Measurements from ENCODE around the gene PDILT.
"Not testable (repeated sequence)": the region's sequence is repeated elsewhere in the genome, so short reads cannot be mapped to it uniquely, and the experiment has no call there.

The PDILT gene, protein sequence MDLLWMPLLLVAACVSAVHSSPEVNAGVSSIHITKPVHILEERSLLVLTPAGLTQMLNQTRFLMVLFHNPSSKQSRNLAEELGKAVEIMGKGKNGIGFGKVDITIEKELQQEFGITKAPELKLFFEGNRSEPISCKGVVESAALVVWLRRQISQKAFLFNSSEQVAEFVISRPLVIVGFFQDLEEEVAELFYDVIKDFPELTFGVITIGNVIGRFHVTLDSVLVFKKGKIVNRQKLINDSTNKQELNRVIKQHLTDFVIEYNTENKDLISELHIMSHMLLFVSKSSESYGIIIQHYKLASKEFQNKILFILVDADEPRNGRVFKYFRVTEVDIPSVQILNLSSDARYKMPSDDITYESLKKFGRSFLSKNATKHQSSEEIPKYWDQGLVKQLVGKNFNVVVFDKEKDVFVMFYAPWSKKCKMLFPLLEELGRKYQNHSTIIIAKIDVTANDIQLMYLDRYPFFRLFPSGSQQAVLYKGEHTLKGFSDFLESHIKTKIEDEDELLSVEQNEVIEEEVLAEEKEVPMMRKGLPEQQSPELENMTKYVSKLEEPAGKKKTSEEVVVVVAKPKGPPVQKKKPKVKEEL

DNA sequence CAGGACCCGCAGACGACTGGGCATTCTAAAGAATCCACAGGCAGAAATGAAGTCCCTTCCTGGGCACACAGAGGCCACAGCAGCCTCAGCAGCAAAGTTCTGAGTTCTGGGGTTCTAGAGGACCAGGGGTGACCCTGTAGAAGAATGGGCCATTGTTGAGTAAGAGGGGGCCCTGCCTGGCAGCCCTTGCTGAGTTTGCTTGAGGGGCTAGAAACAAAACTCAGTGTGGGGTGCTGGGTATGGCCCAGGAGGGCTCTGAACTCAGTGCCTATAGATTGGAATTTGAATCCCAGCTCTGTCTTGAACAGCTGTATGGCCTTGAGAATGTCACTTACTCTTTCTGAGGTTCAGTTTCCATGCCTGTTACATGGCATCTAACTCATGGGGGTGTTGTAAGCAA is at the start of gene PDILT:
TSS of gene PDILT (minus strand) at position 101 of the 400 bp plus-strand sequence. CDS start 5,437 bp downstream, outside the sequence.
- no peak for DNase-seq (ENCODE audit: low read depth, low spot score)

GRCh38 chr16:20453633-20454032 is 49.1 kb upstream of the PDILT start:
- not testable (repeated sequence) for DNase-seq (ENCODE audit: low read depth, low spot score)

- not testable (repeated sequence) for DNase-seq (ENCODE audit: low read depth, low spot score)
Measured at GRCh38 chr16:20451364-20451763, 46.8 kb upstream of the PDILT start, which contains the start of gene ACSM2A. ACSM2A (plus strand) TSS chr16:20451521; CDS start chr16:20460115, 8,594 bp downstream.

DNA sequence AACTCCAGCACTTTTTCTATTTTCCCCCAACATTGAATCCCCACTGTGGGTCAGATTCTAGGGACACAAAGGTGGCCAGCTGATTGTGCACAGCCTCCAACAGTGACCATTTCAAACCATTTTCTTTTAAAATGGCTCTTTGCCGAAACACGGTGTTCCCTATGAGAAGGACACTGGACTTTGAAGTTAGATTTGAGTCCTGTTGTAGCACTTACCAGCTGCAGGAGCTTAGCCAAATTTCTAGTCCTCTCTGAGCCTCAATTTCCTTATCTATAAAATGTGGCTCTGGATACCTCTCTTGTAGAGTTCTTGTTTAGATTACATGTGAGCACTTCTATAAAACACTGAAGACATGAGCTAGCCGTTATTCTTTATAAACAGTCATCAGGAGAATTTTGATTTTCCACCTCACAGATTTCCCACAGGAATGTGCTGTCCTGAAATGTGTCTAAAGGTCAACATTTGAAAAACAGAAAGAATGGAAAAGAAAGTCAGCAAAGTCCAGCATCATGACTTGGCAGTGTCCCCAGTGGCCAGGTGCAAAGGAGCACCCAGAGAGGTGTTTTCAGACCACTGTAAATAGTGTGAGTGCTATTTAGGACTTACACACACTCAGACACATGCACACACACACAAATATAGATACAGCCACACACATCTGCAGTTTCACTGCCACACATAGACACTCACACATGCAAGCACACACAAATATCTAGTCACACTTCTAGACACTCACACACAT is 42.3 kb upstream of the PDILT start:
- DNase-seq (ENCODE audit: low read depth, low spot score): not testable (repeated sequence)

GRCh38 chr16:20441859-20442258 is 37.3 kb upstream of the PDILT start:
- DNase-seq (ENCODE audit: low read depth, low spot score): not testable (repeated sequence)

DNA sequence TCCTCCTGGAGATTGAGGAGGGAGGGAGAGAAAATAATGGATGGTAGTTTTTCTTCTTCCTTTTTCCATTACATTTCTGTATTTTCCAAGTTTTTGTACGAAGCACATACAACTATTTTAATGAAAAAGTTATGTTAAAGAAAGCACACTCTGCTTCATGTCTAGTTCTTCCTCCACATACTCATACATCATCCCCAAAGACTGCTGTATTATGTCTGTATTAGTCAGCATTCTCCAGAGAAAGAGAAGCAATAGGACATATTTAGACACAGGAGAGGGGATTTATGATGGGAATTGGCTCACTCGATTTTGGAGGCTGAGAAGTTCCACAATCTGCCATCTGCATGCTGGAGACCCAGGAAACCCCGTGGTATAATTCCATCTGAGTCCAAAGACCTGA is 36.7 kb upstream of the PDILT start:
- no peak for DNase-seq (ENCODE audit: low read depth, low spot score)

GRCh38 chr16:20440731-20441130 is 36.2 kb upstream of the PDILT start:
- not testable (repeated sequence) for DNase-seq (ENCODE audit: low read depth, low spot score)

- DNase-seq (ENCODE audit: low read depth, low spot score): not testable (repeated sequence)
Measured at GRCh38 chr16:20439820-20440231, 35.3 kb upstream of the PDILT start.

- not testable (repeated sequence) for DNase-seq (ENCODE audit: low read depth, low spot score)
Measured at GRCh38 chr16:20438950-20439349, 34.4 kb upstream of the PDILT start.

DNA sequence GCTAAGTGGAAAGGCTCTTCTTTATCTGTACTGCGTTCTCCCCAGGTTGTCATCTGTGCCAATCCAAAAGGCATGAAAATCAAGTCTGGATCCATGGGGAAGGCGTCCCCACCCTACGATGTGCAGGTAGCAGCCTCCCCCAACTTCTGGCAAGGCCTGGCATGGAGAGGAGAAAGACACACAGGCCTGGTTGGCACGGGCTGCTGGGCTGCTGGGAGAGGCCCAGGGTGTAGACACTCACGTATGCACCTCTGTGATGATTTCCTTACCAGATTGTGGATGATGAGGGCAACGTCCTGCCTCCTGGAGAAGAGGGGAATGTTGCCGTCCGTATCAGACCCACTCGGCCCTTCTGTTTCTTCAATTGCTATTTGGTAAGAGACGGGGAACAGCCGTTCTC is 26.4 kb upstream of the PDILT start:
- no peak for DNase-seq (ENCODE audit: low read depth, low spot score)

GRCh38 chr16:20430480-20430879 is 25.9 kb upstream of the PDILT start:
- not testable (repeated sequence) for DNase-seq (ENCODE audit: low read depth, low spot score)

- DNase-seq (ENCODE audit: low read depth, low spot score): not testable (repeated sequence)
Measured at GRCh38 chr16:20429499-20429898, 25.0 kb upstream of the PDILT start.

- not testable (repeated sequence) for DNase-seq (ENCODE audit: low read depth, low spot score)
Measured at GRCh38 chr16:20427401-20427797, 22.9 kb upstream of the PDILT start.

- DNase-seq (ENCODE audit: low read depth, low spot score): no peak
Measured at GRCh38 chr16:20424129-20424866, 19.8 kb upstream of the PDILT start.

DNA sequence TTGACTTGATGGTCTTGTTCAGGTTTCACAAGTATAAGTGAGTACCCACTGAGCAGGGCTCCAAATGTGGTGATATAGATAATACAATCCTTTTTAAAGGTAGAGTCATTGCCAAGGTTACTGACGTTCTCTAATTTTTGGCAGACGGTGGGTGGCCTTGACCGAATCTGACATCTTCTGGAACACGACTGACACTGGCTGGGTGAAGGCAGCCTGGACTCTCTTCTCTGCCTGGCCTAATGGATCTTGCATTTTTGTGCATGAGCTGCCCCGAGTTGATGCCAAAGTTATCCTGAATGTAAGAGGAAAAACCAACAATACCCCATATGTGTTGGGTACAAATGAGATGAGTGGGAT is 19.2 kb upstream of the PDILT start:
- DNase-seq (ENCODE audit: low read depth, low spot score): not testable (repeated sequence)

GRCh38 chr16:20421748-20422147 is 17.2 kb upstream of the PDILT start:
- not testable (repeated sequence) for DNase-seq (ENCODE audit: low read depth, low spot score)

- not testable (repeated sequence) for DNase-seq (ENCODE audit: low read depth, low spot score)
Measured at GRCh38 chr16:20419093-20419492, 14.6 kb upstream of the PDILT start.

DNA sequence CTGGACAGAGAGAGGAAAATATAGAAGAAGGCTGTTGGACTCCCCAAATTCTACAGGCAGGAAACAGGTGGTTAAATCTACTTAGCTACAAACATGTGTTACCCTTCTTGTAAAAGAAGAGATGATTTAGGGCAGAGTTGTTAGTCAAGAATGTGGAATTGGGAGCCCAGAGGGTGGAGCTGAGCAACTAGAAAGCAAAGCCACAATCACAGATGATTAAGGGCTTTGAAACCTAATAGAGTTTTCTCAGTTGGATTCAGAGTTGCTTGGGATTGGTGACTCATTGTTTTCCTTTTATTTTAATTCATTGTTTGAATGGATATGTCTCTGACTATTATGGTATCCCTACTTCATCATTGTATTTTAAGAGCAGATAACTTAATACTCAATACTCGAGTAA is 11.0 kb upstream of the PDILT start:
- DNase-seq (ENCODE audit: low read depth, low spot score): no peak

DNA sequence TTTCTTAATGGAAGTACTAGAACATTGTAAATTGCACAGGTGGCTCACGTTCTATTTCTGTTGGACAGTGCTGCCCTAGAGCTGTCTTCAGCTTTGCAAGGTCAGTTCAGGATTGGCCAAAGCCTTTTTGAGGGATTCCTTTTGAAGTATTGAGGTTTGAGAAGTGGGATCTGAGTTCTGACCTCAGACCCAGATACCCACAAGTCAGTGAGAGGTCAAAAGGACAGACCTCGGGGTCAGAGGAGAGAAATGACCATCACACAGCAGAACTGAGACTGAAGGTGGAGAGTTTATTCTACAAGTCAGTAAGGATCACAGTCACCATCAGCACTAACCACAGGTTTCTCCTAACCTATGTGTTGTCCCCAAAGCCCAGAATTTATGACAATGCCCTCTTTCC is 6.5 kb upstream of the PDILT start:
- DNase-seq (ENCODE audit: low read depth, low spot score): no peak

GRCh38 chr16:20410121-20410723 is 5.7 kb upstream of the PDILT start:
- no peak for DNase-seq (ENCODE audit: low read depth, low spot score)

Measured in brain pericyte (primary cell).